Lower leg skin (tissue), 4 donors: ENCODE data around the gene APBA2. TPM values are rescaled to one million over a fixed set of nuclear protein-coding genes. Genes with fewer than 3 reads are reported as not detected.

ENCODE experiments used
- DNase-seq, 2 donors: peaks; one replicate each; pipeline ENCODE4 v3.0.0-alpha.2; 2019; ENCODE audit warnings: low spot score in 2 of 2
- H3K4me3 ChIP-seq: fragments of 200-600 bp; sonication (generic); 2 replicates; pipeline ENCODE4 v1.5.1; 2017; ENCODE audit warnings: mild to moderate bottlenecking, low read depth; ENCODE audit not compliant: poor library complexity, severe bottlenecking
- CTCF ChIP-seq, 3 donors: fragments of 450-650 bp; IDR thresholded peaks; one replicate each; pipeline ENCODE4 v1.5.1; 2016; ENCODE audit warnings: antibody characterized with exemption in 3 of 3, mild to moderate bottlenecking in 3 of 3, moderate library complexity in 2 of 3
- POLR2A ChIP-seq, 2 donors: fragments of 450-650 bp; IDR thresholded peaks; one replicate each; pipeline ENCODE4 v1.6.1; 2016 to 2017; ENCODE audit warnings: antibody characterized with exemption in 2 of 2, mild to moderate bottlenecking in 1 of 2, moderate library complexity in 1 of 2
- WGBS, 2 donors: methylation state at CpG; one replicate each; pipeline ENCODE4 v1.1.5; 2018; 5-methylcytosine and 5-hydroxymethylcytosine counted together
- intact Hi-C: fragments of 100-400 bp; cut with DNase I; formaldehyde crosslinking; loops from one replicate; pipeline ENCODE4 v1.15.0; 2023; ENCODE audit warnings: low total_unique reads
- total RNA-seq, 4 donors: library from RNA; depleted of rRNA; stranded (reverse); fragments of >200 nt; gene quantifications; one replicate each; pipeline ENCODE4 v1.1.0, GENCODE V29; 2016

Gene APBA2
- total RNA-seq, 4 donors from 2014 or later: 0.80 to 1.9 (median 1.6) TPM

- no peak overlapping the region for H3K4me3 ChIP-seq
- TF ChIP-seq CTCF (IDR thresholded peaks at IDR 0.05) (no peak), POLR2A (IDR thresholded peaks at IDR 0.05) (no peak)
- intact Hi-C loops: no loop called here
- peak in 1 of 2 donors; percentile 45 for DNase-seq
- 70 to 86% methylated on average over 17 of the region's 17 CpGs for WGBS, 2 donors
Observed at GRCh38 chr15:29070471-29071231, 184.9 kb downstream of the APBA2 start.

GRCh38 chr15:29071232-29071881 lies 185.6 kb downstream of the APBA2 start:
- 78 to 84% methylated on average over 11 of the region's 11 CpGs for WGBS, 2 donors
- intact Hi-C loops: no loop called here
- DNase-seq: peak in 1 of 2 donors; percentile 70
- no peak overlapping the region for H3K4me3 ChIP-seq
- TF ChIP-seq CTCF (IDR thresholded peaks at IDR 0.05) (no peak), POLR2A (IDR thresholded peaks at IDR 0.05) (no peak)

GRCh38 chr15:29071882-29072273 lies 186.1 kb downstream of the APBA2 start:
- H3K4me3 ChIP-seq: no peak overlapping the region
- DNase-seq: peak in 1 of 2 donors; percentile 81
- TF ChIP-seq POLR2A (IDR thresholded peaks at IDR 0.05): no peak
- TF ChIP-seq CTCF (IDR thresholded peaks at IDR 0.05): no peak
- WGBS, 2 donors: 84 to 85% methylated on average over 7 of the region's 7 CpGs
- intact Hi-C loops: no loop called here

GRCh38 chr15:29072444-29072843 lies 186.7 kb downstream of the APBA2 start:
- 76 to 78% methylated on average over 5 of the region's 5 CpGs for WGBS, 2 donors
- TF ChIP-seq CTCF (IDR thresholded peaks at IDR 0.05): no peak
- TF ChIP-seq POLR2A (IDR thresholded peaks at IDR 0.05): no peak

GRCh38 chr15:29074045-29074444 lies 188.3 kb downstream of the APBA2 start:
- H3K4me3 ChIP-seq: no peak overlapping the region
- WGBS, 2 donors: 58 to 65% methylated on average over 4 of the region's 4 CpGs
- intact Hi-C loops: no loop called here
- TF ChIP-seq POLR2A (IDR thresholded peaks at IDR 0.05) (no peak), CTCF (IDR thresholded peaks at IDR 0.05) (no peak)
- no peak for DNase-seq

More at GRCh38 chr15:29072444-29072843, 186.7 kb downstream of the APBA2 start:
- intact Hi-C loops: no loop called here
- no peak overlapping the region for H3K4me3 ChIP-seq
- peak in 1 of 2 donors; percentile 63 for DNase-seq
